SU-DHL-6 (cell line): ENCODE measurements around the gene EFCAB6.

ENCODE experiments used
- EZH2phosphoT487 ChIP-seq: fragments of 200-600 bp; sonication (generic), shearing (Covaris generic); conservative IDR thresholded peaks from 2 replicates; pipeline ENCODE4 v1.6.1; 2018; ENCODE audit warnings: mild to moderate bottlenecking, antibody characterized with exemption, low read length, moderate library complexity, mixed read lengths
- TF ChIP-seq, protein P1 (sequence below): fragments of 200-600 bp; sonication (generic); IDR thresholded peaks from one replicate; pipeline ENCODE4 v1.5.1; 2017; ENCODE audit warnings: antibody characterized with exemption, mild to moderate bottlenecking, low read length, moderate library complexity; ENCODE audit not compliant: insufficient read depth, poor library complexity, severe bottlenecking

DNA sequence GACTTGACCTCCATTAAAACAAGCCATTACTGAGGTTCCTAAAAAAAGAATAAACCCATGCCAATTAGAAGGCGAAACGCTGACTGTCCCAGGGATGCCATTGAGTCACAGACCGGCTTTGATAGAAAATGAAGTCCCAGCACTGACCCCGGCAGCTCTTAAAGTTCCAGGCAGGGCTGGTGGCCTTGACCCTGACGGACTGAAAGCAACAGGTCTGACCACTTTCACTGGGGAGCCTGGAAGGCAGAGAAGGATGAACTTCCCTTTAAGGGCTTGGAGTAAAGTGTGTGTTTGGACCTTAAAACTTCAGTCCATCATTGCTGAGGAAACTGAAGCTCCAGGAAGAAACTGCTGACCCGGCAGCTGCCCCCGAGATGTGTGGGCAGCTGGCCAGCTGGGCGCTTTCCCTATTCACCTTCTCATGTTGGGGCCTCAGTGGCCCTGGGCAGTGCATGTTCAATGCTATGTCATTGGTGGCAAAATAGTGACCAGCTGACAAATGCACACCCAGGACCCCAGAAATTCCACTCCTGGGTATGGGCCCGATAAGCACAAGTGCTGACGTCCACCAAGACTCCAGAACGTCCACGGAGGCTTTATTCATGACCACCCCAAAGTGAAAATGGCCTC is 18.9 kb upstream of the EFCAB6 start:
- TF ChIP-seq, protein P1, sequence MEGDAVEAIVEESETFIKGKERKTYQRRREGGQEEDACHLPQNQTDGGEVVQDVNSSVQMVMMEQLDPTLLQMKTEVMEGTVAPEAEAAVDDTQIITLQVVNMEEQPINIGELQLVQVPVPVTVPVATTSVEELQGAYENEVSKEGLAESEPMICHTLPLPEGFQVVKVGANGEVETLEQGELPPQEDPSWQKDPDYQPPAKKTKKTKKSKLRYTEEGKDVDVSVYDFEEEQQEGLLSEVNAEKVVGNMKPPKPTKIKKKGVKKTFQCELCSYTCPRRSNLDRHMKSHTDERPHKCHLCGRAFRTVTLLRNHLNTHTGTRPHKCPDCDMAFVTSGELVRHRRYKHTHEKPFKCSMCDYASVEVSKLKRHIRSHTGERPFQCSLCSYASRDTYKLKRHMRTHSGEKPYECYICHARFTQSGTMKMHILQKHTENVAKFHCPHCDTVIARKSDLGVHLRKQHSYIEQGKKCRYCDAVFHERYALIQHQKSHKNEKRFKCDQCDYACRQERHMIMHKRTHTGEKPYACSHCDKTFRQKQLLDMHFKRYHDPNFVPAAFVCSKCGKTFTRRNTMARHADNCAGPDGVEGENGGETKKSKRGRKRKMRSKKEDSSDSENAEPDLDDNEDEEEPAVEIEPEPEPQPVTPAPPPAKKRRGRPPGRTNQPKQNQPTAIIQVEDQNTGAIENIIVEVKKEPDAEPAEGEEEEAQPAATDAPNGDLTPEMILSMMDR: no peak
- no peak for TF ChIP-seq EZH2phosphoT487
